ENCODE measurements around the gene MAN1C1.

DNA sequence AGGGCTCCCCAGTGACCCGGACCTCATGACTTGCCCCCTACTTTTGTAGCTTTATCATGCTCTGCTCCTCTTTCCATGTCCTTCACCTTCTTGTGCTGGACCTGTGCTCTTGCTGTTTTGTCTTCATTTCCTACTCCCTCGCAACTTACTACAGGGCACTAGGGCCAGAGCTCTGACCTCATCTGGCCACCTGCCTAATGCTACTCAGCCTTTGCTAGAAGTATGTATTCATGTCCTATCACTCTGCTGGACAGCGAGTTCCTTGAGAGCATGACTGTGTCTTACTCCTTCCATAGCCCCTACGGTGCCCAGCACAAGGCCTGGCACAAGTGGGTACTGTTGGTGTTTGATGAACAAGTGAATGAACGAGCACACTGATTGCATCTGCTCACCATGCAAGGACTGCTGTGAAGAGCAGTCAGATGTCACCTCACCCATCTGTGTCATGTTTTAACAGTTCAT lies 205.1 kb downstream of the MAN1C1 start:
- TF ChIP-seq PAX5 (IDR thresholded peaks at IDR 0.05; ENCODE audit: insufficient read depth, low read length, severe bottlenecking) (no peak), POLR2AphosphoS5 (IDR thresholded peaks at IDR 0.05; ENCODE audit: low read depth, low read length) (no peak), POLR2A (IDR thresholded peaks at IDR 0.05; ENCODE audit: low read depth, low read length) (no peak), TAF1 (IDR thresholded peaks at IDR 0.05; ENCODE audit: low read depth, low read length) (no peak), SPI1 (IDR thresholded peaks at IDR 0.05; ENCODE audit: low read depth, low read length) (no peak)

Measured in GM12891 (cell line).